ENCODE measurements around the gene OBI1.

- TF ChIP-seq POLR2A (IDR thresholded peaks at IDR 0.05; ENCODE audit: low read length) (no peak), GATA1 (IDR thresholded peaks at IDR 0.05; ENCODE audit: low read depth, low read length) (no peak)
Observed at GRCh38 chr13:78630511-78630910, 28.4 kb downstream of the OBI1 start.

Measured in erythroblast (primary cell).